Measurements from ENCODE around the gene SIK3.

Gene SIK3

DNA sequence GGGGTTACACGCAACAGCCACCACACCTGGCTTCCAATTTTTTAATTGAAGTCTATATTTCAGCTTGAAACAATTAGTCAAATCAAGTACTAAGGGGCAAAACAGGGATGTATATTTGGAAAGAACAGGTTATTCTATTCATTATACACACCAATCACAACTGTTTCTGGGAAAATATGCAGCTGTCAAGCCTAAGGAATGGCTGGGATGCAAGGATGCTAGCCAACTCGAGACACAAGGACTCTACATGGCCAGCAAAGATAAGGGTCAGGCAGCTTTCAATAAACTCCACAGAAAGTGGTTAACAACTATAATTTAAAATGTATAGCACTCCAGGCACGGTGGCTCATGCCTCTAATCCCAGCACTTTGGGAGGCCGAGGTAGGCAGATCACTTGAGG, 134.0 kb downstream of the SIK3 start:
- DNase-seq (ENCODE audit: low read depth), result no peak

DNA sequence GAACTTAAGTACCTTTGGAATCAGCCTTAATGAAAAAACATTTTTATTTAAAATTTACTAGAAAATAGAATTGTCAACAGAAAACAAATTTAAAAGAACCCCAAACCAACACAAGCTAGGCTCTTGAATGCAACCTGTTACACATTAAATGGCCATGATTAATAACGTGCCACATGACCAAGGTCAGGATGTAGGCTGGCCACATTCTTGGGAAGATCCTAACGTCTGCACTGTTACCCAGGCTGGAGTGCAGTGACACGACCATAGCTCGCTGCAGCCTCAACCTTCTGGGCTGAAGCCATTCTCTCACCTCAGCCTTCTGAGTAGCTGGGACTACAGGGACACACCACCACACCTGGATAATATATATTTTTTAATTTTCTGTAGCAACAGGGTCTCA, 134.4 kb downstream of the SIK3 start:
- no peak for DNase-seq (ENCODE audit: low read depth)

DNA sequence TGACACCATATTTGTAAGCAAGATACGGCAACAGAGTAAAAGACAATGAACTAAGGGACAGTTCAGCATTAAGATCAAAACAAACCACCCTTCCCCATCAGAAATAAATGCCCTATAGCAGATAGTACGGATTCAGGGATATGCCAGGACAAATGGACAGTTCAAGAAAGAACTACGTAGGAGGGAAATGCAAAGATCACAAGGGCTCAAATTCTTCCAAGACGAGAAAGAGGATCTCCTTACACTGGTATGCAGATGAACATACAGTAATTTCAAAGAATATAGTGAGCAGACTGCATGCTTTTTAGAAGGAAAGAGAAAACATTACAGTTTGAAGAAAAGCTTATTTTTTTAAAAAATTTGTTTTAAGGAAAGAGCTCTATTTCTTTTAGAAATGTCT, 136.1 kb downstream of the SIK3 start:
- DNase-seq (ENCODE audit: low read depth), result no peak

DNA sequence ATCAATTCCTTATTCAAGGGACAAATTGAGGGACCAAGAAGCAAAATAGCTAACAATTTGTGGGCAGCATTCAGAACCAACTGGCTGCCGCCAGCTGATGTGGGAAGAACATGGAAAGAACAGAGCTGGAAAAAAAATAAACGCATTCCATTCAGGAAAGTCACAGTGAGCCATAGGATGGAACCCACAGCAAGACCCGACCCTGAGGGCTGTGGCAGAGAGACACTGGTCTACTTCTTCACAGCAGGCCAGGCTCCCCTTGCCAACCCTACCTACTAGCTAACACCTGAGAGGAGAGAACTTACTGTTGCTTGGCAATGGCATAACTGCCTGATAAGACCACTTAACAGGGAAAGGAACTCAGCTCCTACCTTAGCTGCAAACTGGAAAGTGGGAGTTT, 137.3 kb downstream of the SIK3 start:
- DNase-seq (ENCODE audit: low read depth), result no peak

DNA sequence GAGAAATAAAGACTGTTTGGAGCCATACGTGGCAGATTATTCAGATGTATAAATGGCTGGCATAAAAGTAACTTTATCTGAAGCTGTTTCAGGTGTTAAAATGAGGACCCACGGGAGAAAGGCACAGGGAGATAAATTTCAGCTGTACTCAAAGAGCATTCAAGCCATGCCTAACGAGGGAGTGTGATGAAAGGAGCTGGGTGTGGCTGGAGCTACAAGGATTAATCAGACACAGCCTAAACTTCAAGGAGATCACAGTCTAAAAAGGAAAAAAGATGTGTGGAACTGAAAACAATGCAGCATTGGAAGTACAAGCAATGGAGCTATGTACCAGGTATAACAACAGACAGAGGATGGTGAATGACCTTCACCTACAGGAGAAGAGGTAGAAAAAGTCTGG, 140.0 kb downstream of the SIK3 start:
- no peak for DNase-seq (ENCODE audit: low read depth)

DNA sequence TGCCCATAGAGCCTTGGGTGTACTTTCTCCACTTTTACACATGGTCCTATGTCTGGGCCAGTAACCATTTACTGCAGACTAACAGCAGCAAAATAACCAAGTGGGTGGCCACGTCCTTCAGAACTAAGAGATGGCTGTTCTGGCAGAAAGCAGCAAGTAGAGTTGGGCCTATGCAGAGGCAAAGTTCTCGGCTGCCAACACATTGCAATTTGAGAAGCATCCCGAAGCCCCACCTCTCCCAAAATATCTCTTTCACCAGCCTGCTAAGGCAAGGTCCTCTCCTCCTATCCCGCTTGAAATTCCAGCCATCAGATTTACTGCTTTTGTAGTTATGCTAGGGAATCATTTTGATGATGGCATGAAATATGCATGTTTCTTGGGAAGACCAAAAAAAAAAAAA, 142.3 kb downstream of the SIK3 start:
- DNase-seq (ENCODE audit: low read depth), result no peak

DNA sequence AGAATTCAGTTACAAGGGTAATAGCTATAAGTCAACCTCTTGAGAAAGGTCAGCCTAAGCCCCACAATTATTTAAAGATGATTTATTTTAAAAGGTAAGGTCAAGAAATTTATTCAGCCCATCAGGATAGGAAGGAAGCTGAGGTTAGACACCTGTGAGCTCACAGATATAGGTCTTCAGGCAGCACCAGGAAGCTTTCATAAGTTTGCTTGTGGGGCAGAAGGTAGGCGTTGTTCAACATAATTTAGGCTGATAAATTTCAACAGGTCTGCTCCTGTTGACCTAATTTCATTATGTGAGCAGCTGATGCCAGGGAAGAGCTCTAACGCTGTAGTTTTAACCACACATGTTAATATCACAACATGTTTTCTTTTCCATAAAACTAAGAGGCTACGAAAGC, 142.7 kb downstream of the SIK3 start:
- DNase-seq (ENCODE audit: low read depth), result no peak

DNA sequence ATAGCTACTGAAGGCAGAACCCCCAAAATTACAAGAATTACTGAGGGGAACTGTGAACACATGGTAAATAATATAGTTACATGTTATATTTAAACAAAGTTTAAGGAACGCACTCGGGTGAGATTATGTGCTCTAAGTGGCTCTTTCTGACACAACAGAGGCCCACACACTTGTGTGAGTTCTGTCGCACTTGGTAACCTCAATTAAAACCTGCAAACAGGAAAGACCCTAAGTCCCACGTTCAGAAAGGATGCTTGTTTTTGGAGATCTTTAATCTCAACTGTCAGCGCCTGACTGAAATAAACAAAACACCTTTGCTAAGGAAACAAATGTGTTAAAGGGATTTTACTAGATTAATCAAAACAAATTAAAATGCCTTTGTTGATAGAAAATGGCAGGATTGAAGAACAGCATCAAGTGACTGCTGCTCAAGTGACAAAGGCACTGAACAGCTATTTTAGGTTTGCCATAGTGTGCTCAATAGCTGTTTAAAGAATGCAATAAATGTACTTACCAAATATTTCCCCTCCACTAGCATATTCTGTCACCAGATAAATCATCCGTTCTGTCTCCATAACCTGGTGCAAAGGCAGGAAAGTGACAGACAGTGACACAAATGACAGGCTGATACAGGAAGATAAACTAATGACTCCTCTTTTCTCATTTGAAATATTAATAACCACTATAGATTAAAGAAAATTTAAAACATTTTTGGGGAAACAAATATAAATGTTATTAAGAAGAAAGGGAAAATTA, 144.5 kb downstream of the SIK3 start:
- no peak for DNase-seq (ENCODE audit: low read depth)

DNA sequence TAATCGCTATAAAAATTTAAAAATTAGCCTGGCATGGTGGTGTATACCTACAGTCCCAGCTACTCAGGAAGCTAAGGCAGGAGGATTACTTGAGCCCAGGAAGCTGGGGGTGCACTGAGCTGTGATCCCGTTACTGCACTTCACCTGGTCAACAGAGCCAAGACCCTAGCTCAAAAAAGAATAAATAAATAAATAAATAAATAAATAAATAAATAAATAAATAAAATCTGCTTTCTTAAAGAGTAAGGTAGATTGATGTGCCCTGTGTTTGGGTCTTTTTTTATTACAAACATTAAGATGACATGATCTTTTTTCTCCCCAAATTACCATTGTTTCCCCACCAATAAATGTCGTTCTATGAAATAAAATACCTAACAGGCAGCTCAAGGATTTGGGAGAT, 146.5 kb downstream of the SIK3 start:
- DNase-seq (ENCODE audit: low read depth), result no peak

DNA sequence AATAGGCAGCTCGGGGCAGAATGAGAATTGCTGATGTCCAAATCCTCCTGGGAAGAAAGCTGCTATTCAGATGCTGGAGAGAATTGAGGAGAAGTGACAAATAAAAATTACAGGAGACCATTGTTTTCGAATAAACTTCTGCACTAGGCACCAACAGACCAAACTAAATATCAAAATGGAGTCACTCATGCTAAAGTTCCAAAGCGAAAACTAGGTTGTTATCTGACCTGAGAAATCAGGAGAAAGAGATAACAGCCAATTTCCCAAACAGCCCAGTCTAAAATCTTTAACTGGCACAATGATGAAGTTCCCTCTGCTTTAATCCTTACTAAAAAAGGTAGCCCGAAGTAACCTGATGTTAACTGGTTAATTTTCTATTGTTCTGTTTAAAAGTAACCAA, 148.0 kb downstream of the SIK3 start:
- DNase-seq (ENCODE audit: low read depth), result no peak

DNA sequence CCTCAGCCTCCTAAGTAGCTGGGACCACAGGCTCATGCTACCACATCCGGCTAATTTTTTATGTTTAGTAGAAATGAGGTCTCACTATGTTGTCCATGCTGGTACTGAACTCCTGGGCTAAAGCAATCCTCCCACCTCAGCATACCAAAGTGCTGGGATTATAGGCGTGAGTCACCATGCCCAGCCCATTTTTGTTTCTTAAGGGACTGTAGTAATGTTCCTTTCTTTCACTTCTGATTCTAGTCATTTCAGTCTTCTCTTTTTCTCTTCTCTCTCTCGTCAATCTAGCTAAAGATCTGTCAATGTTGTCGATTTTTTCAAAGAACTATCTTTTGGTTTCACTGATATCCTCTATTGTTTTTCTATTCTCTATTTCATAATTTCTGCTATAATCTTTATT, 149.8 kb downstream of the SIK3 start:
- DNase-seq (ENCODE audit: low read depth), result no peak

DNA sequence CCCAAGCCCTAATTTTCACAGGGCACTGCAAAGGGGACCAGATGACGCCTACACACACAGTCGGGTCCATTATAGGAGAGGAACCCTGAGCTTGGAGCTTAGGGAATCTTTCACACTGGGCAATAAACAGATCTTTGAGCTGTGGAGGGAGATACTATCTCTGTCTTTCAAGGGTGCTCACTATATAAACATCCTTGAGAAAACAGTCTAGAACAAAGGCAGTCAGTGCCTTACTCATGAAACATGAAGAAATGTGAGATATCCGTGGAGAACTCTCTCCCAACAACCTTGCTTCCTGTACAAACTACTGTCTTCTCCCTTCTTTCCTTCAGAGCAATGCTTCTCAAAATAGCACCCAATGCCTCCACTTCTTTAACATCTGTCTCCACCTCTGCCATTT, 151.8 kb downstream of the SIK3 start:
- no peak for DNase-seq (ENCODE audit: low read depth)

DNA sequence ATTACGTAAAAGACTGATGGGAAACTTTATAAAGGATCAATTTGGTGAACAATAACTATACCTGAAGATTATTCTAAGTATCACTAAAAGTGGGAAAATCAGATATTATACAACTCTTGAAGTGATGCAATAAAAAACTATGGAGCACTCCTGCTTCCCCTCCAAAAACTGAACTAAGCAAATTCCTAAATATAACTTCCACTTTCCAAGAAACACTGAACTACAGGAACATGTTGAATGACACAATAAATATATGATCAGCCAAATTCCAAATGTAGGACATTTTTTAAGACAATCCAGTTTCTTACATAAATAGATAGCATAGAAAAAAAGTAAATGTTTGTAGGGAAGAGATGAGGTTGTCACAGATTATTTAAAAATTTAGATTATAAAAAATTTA, 158.7 kb downstream of the SIK3 start:
- no peak for DNase-seq (ENCODE audit: low read depth)

DNA sequence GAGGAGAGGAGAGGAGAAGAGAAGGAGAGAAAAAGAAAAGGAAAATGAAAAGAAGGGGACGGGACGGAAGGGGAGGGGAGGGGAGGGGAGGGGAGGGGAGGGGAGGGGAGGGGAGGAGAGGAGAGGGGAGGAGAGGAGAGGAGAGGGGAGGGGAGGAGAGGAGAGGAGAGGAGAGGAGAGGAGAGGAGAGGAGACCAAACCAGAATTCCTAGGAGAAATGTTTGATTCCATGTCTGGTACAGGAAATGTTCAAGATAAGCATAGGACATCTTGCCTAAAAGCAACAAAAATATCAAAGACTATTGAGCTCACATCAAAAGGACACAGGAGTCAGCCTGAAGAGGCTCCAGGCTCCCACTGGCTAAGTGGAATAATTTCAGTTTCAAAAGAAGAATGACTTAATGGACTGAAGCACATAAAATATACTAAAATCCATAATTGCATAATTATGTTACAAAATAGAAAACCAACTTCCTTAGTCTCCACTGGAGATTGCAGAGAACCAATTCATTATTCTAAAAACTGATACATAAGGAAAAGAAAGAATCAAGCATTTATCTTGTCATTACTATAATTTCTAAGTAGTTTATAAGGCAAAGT, 159.7 kb downstream of the SIK3 start:
- no peak for DNase-seq (ENCODE audit: low read depth)

DNA sequence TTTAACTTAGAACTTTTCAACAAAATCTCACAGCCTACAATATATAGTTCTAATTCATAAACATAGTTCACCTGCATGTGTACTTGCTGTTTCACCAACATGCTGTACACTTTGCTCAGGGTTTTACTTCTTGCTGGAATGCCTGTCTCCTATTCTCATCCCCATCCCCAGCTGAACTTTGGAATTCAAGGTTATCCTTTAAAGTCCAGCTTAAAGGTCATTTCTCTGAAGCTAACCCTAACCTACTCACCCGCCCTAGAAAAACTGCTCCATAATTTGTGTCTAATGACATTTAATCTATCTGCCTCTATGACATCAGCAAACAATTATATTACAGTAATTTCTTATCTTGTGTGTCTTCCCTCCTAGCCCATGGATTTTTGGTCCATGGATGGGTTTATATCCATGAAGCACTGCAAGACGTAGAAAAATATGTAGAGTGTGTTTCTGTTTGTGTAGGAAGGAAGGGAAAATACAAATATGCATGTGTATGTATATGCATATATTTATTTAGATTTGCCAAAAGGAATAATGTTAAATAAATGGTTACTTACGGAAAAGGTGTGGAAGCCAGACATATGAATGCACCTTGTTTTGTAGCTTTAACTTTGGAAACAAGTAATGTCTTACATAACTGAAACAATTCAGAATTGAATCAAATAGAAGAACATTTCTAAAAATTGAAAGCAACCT, 161.3 kb downstream of the SIK3 start:
- DNase-seq (ENCODE audit: low read depth), result no peak

DNA sequence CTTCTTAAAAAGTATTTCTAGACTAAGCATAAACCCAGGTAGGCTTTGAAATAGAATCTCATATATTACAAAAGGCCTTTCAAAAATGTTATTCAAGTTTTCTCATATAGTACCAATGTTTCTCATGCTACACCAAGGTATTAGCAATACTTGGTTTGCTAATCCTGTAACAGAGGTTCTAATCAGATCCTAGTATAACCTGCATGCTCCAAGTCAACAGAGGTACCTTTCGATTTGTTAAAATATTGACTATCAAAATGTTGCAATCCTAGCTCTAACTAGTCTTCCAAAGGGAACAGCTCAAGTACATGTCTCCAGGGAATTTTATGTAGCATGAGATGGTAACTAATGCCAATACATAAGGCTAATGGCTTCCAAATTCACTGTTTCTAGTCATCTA, 162.7 kb downstream of the SIK3 start:
- no peak for DNase-seq (ENCODE audit: low read depth)

DNA sequence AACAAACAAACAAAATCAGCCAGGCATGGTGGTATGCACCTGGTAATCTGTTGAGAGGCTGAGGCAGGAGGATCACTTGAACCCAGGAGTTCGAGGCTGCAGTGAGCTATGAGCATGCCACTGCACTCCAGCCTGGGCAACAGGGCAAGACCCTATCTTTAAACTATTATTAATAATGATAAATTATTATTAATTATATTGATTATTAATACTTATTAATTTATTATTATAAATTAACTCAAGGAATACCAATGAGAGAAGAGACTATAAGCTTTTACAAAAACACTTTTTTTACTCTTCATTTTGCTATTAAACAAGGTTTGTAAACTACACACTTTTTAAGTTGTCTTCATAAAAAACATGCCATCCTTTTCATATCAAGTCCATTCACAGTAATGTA, 163.1 kb downstream of the SIK3 start:
- DNase-seq (ENCODE audit: low read depth), result no peak

DNA sequence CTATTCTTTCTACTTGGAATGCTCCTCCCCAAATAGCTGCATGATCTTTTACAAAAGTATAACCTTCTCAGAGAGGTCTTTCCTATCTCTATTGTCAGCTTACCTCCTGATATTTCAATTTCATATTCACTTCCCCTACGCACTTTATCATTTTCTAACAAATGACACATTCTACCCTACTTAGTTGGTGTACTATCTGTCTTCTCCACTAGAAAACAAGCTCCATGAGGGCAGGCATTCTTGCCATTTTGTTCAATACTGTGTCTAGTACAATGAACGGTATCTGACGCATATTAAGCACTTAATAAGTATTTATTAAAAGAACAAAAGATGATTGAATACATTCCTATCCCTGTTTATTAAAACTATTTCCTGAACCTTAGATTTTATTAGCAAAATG, 164.3 kb downstream of the SIK3 start:
- DNase-seq (ENCODE audit: low read depth), result no peak

DNA sequence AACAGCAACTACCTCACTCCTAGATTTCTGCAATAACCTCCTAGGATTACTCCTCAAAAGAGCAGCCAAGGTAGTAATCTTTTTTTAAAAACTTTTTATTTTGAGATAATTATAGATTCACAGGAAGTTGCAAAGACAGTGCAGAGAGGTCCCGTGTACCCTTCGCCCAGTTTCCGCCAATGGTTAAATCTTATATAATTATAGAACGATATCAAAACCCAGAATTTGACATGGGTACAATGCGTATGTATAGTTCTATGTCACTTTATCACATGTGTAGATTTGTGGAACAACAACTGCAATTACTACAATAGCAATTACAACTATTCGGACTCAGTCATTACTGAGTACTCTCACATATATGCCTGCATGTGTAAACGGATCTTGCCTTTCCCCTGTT, 166.0 kb downstream of the SIK3 start:
- no peak for DNase-seq (ENCODE audit: low read depth)

DNA sequence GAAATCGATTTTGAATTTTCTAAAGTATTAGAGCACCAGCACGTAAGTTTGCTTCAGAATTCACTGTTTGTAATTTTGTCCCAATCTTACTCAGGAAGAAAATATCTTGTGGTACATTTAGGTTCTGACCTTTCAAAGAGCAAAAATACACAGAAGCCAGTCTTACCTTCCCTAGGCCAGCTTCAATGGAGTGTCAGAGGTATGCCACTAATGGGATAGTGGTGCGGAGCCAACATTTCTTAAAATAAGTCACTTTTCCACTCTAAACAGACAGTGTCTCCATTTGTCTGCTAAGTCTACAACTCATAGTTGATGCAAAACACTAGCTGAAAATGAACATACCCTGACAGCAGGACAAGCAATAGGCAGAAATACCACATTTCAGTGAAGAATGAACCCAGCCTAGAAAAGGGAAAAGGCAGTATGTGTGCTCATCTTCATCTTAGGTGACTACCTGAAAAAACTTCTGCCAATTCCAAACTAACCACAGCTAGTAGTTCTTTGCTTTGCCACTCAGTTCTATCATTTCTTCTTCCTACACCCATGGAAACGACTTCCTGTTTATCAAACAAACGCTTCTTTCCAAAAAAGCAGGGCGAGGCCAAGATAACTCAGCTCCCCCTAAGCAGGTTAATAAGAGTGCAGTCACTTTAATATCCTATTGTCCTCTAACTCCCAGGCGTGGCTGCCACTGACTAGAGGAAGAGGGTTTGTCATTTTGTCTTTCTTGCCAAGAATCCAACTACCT, 166.8 kb downstream of the SIK3 start:
- DNase-seq (ENCODE audit: low read depth), result no peak

DNA sequence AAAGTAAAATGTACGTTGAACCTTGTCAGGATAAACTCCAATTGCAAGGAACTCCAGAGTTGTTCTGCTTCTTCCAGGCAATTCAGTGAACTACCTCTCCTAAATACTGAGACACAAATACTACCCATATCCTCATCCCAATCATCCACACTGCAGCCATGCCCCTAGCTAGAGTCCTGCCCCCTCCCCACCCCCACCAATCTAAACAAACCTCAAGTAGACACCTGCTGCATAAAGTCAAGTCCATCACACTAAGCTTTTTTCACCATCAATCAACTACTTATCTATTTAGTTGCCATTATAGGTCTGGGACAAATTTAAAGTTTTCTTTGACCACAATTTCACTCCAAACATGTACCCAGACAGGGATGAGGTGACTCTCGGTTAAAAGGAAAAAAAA, 167.6 kb downstream of the SIK3 start:
- DNase-seq (ENCODE audit: low read depth), result no peak

DNA sequence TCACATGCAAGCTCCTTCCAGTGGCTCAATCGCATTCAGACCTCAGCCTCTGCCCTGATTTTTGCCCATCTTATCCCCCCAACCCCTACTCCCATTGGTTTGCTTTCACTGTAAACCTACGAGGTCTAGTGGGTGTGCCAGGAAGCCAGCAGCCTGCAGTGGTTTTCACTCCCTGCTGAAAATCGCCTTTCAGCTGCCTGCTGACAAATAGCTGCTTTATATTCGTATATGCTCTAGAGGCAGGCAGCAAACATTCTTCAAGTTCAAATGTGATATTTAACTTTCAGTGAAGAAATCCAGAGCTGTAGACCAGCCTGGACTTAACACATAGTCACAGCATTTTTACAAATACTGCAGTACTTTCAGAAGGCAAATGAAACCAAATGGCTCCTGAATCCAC, 168.1 kb downstream of the SIK3 start:
- DNase-seq (ENCODE audit: low read depth), result peak; percentile 20

Measured in stimulated activated CD8-positive, alpha-beta memory T cell treated with anti-CD3 and anti-CD28 coated beads, Interleukin-12 subunit alpha, Interleukin-12 subunit beta, amount 100 ng/mL, for 1 hour (primary cell).